Urinary bladder (tissue), 4 donors: ENCODE measurements around the gene KIF5C. TPM values are rescaled to one million over a fixed set of nuclear protein-coding genes. Genes with fewer than 3 reads are reported as not detected.

Experiments
- DNase-seq: peaks from one replicate; pipeline ENCODE4 v3.0.0-alpha.2; 2015; ENCODE audit errors: extremely low spot score
- H3K27ac ChIP-seq: one replicate; pipeline ENCODE4 v1.5.1; 2013; ENCODE audit warnings: low read depth, mild to moderate bottlenecking, moderate library complexity
- H3K36me3 ChIP-seq: one replicate; pipeline ENCODE4 v1.6.1; 2013; ENCODE audit warnings: mild to moderate bottlenecking, moderate library complexity; ENCODE audit not compliant: insufficient read depth
- H3K4me1 ChIP-seq: one replicate; pipeline ENCODE4 v1.6.1; 2013; ENCODE audit warnings: mild to moderate bottlenecking, moderate library complexity; ENCODE audit not compliant: insufficient read depth
- H3K4me3 ChIP-seq: one replicate; pipeline ENCODE4 v1.5.1; 2013; ENCODE audit warnings: low read depth, low read length
- WGBS: extraction: QIAGEN DNeasy Blood & Tissue Kit; methylation state at CpG from one replicate; pipeline ENCODE4 v1.1.7; 2013; 5-methylcytosine and 5-hydroxymethylcytosine counted together
- polyA plus RNA-seq: library from polyadenylated mRNA; stranded (reverse); fragments of 200-250 nt; gene quantifications from one replicate; pipeline ENCODE4 v1.2.3, GENCODE V29; 2013
- total RNA-seq: library from RNA; depleted of rRNA; stranded (reverse); fragments of >200 nt; gene quantifications from one replicate; pipeline ENCODE4 v1.2.3, GENCODE V29; 2014
- donor health status: healthy with polysubstance abuse.
- donor health status: healthy.

The KIF5C gene
- total and polyA plus RNA-seq, 2 donors = 2.8 to 10.8 TPM

- Histone ChIP-seq H3K27ac (no peak overlapping the region), H3K4me3 (no peak overlapping the region), H3K36me3 (no peaks in the 10 kb centered on the region), H3K4me1 (no peaks in the 10 kb centered on the region)
- 61% methylated on average over 1 of the region's 1 CpG for WGBS
- DNase-seq = no peak
These were observed 45.5 kb downstream of the KIF5C start for GRCh38 chr2:148920559-148920958.

GRCh38 chr2:148922062-148922461, 47.0 kb downstream of the KIF5C start:
- Histone ChIP-seq H3K4me1 (no peaks in the 10 kb centered on the region), H3K27ac (no peak overlapping the region), H3K36me3 (no peaks in the 10 kb centered on the region), H3K4me3 (no peak overlapping the region)
- no peak for DNase-seq
- WGBS = 90% methylated on average over 5 of the region's 5 CpGs

- DNase-seq = no peak
- Histone ChIP-seq H3K4me1 (no peaks in the 10 kb centered on the region), H3K27ac (no peak overlapping the region), H3K36me3 (no peaks in the 10 kb centered on the region), H3K4me3 (no peak overlapping the region)
- WGBS = 87% methylated on average over 3 of the region's 3 CpGs
These were observed 47.9 kb downstream of the KIF5C start for GRCh38 chr2:148922776-148923475.

- DNase-seq = no peak
- WGBS = 83% methylated on average over 4 of the region's 4 CpGs
- no peak overlapping the region for H3K4me3 ChIP-seq
These were observed 49.6 kb downstream of the KIF5C start for GRCh38 chr2:148924514-148925178.

GRCh38 chr2:148926291-148926961, 51.4 kb downstream of the KIF5C start:
- Histone ChIP-seq H3K27ac (no peak overlapping the region), H3K4me3 (no peak overlapping the region), H3K36me3 (no peaks in the 10 kb centered on the region), H3K4me1 (no peaks in the 10 kb centered on the region)
- DNase-seq = peak; percentile 5
- 66% methylated on average over 33 of the region's 33 CpGs for WGBS

More at GRCh38 chr2:148924514-148925178, 49.6 kb downstream of the KIF5C start:
- H3K4me1 ChIP-seq = no peaks in the 10 kb centered on the region
- no peak overlapping the region for H3K27ac ChIP-seq
- H3K36me3 ChIP-seq = no peaks in the 10 kb centered on the region

GRCh38 chr2:148926981-148927401, 52.0 kb downstream of the KIF5C start:
- Histone ChIP-seq H3K36me3 (no peaks in the 10 kb centered on the region), H3K4me3 (no peak overlapping the region), H3K27ac (no peak overlapping the region), H3K4me1 (no peaks in the 10 kb centered on the region)
- DNase-seq = no peak
- 68% methylated on average over 11 of the region's 11 CpGs for WGBS

- DNase-seq = no peak
- H3K27ac ChIP-seq = no peak overlapping the region
- H3K4me3 ChIP-seq = no peak overlapping the region
- no peaks in the 10 kb centered on the region for H3K4me1 ChIP-seq
- WGBS = 68% methylated on average over 3 of the region's 3 CpGs
- no peaks in the 10 kb centered on the region for H3K36me3 ChIP-seq
These were observed 53.4 kb downstream of the KIF5C start for GRCh38 chr2:148928395-148928794.

- 58% methylated on average over 9 of the region's 9 CpGs for WGBS
These were observed 55.2 kb downstream of the KIF5C start for GRCh38 chr2:148930046-148930775.

GRCh38 chr2:148932536-148932935, 57.5 kb downstream of the KIF5C start:
- no peak for DNase-seq
- 62% methylated on average over 7 of the region's 7 CpGs for WGBS
- Histone ChIP-seq H3K27ac (no peak overlapping the region), H3K36me3 (no peaks in the 10 kb centered on the region), H3K4me3 (no peak overlapping the region), H3K4me1 (no peaks in the 10 kb centered on the region)

More at GRCh38 chr2:148930046-148930775, 55.2 kb downstream of the KIF5C start:
- Histone ChIP-seq H3K4me3 (no peak overlapping the region), H3K4me1 (no peaks in the 10 kb centered on the region), H3K36me3 (no peaks in the 10 kb centered on the region), H3K27ac (no peak overlapping the region)
- no peak for DNase-seq

GRCh38 chr2:148933456-148933855, 58.4 kb downstream of the KIF5C start:
- DNase-seq = no peak

GRCh38 chr2:148935791-148936190, 60.8 kb downstream of the KIF5C start:
- Histone ChIP-seq H3K27ac (no peak overlapping the region), H3K4me1 (no peaks in the 10 kb centered on the region), H3K4me3 (no peak overlapping the region), H3K36me3 (no peaks in the 10 kb centered on the region)
- WGBS = 53% methylated on average over 5 of the region's 5 CpGs
- DNase-seq = no peak

More at GRCh38 chr2:148933456-148933855, 58.4 kb downstream of the KIF5C start:
- 96% methylated on average over 7 of the region's 7 CpGs for whole genome bisulfite sequencing
- Histone ChIP-seq H3K36me3 (no peaks in the 10 kb centered on the region), H3K4me3 (no peak overlapping the region), H3K4me1 (no peaks in the 10 kb centered on the region), H3K27ac (no peak overlapping the region)

GRCh38 chr2:148936857-148937450, 61.9 kb downstream of the KIF5C start:
- Histone ChIP-seq H3K27ac (no peak overlapping the region), H3K36me3 (no peaks in the 10 kb centered on the region), H3K4me1 (no peaks in the 10 kb centered on the region), H3K4me3 (no peak overlapping the region)
- no peak for DNase-seq
- WGBS = 86% methylated on average over 8 of the region's 8 CpGs

- H3K27ac ChIP-seq = no peak overlapping the region
- no peak overlapping the region for H3K4me3 ChIP-seq
- H3K36me3 ChIP-seq = no peaks in the 10 kb centered on the region
- DNase-seq = no peak
- H3K4me1 ChIP-seq = no peaks in the 10 kb centered on the region
These were observed 64.2 kb downstream of the KIF5C start for GRCh38 chr2:148939271-148939670.
